Gastrocnemius medialis (tissue), 4 donors: Measurements from ENCODE around the gene UBASH3B.

Experiments
- POLR2A ChIP-seq, 2 donors: fragments of 450-650 bp; IDR thresholded peaks; one replicate each; pipeline ENCODE4 v1.6.1; 2017; ENCODE audit warnings: antibody characterized with exemption in 2 of 2, mild to moderate bottlenecking in 2 of 2, moderate library complexity in 2 of 2
- TF ChIP-seq, protein P1 (sequence below), 5 experiments: fragments of 450-650 bp in 3 of 5; fragments of 200-600 bp in 2 of 5; sonication (generic) in 2 of 5; IDR thresholded peaks in 4 of 5; conservative IDR thresholded peaks in 1 of 5; 1 replicate in 4 of 5; 2 replicates in 1 of 5; pipeline ENCODE4 v1.5.1; 2016 to 2019; ENCODE audit warnings: antibody characterized with exemption in 5 of 5, mild to moderate bottlenecking in 3 of 5, moderate library complexity in 3 of 5

DNA sequence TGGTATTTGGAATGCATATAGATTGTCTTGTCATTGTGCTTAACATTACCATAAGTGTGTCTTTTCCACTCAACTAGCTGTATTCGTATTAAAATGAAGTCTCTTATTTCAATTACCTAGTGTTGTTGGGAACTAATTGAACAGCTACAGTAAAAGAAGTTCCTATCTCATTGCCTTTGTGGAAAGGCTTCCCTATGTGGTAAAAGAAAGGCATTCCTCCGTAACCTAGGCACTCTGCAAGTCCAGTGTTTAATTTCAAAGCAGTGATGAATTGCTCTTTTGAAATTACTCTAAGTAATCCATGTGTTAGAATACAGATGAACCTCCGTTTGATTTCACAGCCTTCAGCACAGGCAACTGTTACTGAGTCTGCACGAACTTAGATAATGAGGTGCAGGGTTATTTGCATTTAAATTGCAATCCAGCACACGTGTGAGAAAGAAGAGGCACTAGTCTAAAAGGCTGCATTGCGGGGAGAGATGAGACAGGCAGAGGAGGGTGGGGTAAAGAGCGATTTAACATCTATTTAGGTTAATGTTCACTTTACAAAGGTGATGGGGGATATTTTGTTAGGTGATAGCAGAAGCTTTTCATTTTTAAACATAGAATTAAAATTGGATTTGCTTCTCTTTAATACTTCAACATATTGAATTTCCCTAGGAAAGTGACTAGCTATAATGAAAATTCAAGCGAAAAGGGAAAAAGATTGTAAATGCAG lies 157.8 kb downstream of the UBASH3B start:
- TF ChIP-seq, protein P1, sequence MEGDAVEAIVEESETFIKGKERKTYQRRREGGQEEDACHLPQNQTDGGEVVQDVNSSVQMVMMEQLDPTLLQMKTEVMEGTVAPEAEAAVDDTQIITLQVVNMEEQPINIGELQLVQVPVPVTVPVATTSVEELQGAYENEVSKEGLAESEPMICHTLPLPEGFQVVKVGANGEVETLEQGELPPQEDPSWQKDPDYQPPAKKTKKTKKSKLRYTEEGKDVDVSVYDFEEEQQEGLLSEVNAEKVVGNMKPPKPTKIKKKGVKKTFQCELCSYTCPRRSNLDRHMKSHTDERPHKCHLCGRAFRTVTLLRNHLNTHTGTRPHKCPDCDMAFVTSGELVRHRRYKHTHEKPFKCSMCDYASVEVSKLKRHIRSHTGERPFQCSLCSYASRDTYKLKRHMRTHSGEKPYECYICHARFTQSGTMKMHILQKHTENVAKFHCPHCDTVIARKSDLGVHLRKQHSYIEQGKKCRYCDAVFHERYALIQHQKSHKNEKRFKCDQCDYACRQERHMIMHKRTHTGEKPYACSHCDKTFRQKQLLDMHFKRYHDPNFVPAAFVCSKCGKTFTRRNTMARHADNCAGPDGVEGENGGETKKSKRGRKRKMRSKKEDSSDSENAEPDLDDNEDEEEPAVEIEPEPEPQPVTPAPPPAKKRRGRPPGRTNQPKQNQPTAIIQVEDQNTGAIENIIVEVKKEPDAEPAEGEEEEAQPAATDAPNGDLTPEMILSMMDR (IDR thresholded peaks at IDR 0.05 in 4 of 5, conservative IDR thresholded peaks at IDR 0.05 in 1 of 5), result no peak
- no peak for TF ChIP-seq POLR2A (IDR thresholded peaks at IDR 0.05)
